Posterior vena cava (tissue), 2 donors: ENCODE results near the gene TNXB. TPM values are rescaled to one million over a fixed set of nuclear protein-coding genes. Genes with fewer than 3 reads are reported as not detected.
A peak's percentile ranks its signal among the peaks of the same experiment; 100 is the strongest.
"Not testable (repeated sequence)": the region's sequence is repeated elsewhere in the genome, so short reads cannot be mapped to it uniquely, and the experiment has no call there.

Source experiments
- DNase-seq: peaks from one replicate; pipeline ENCODE4 v3.0.0-alpha.2; 2020; ENCODE audit warnings: low spot score
- intact Hi-C, 2 donors: fragments of 100-400 bp; cut with DNase I; formaldehyde crosslinking; loops; one replicate each; pipeline versions ENCODE4 v1.14.1 to v1.14.2; 2022 to 2023
- total RNA-seq, 2 donors: library from RNA; stranded (reverse); fragmentation: NEBNext Ultra II Directional; extraction: Animal tissue kit (Norgen Biotek cat#: 25700); gene quantifications; one replicate each; pipeline ENCODE4 v1.2.1, GENCODE V29; 2021
- donor health status: DM: yes; HTN: yes; CAD: no.
- donor health status: DM: yes; HTN: yes; CAD: no.

The TNXB gene
- total RNA-seq, 2 donors from 2014 or later = 189 to 407 TPM

DNA sequence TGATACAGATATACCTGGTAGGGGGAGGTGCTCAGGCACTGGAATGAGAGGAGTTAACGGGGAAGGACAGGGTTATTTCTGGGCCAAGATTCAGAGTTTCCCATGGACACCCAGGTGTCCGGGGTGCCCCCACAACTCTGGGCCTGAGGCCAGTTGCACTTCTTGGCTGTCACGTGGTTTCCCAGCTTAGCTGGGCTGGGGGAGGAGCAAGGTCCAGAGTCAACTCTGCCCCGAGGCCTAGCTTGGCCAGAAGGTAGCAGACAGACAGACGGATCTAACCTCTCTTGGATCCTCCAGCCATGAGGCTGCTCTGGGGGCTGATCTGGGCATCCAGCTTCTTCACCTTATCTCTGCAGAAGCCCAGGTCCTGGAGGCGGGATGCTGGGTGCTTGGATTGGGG lies 94.6 kb downstream of the TNXB start, which contains the start of gene C4B:
C4B (plus strand) TSS at position 249 of the 400 bp plus-strand sequence; CDS start at position 300, 51 bp downstream.
- DNase-seq, intact Hi-C loops: not testable (repeated sequence)

DNA sequence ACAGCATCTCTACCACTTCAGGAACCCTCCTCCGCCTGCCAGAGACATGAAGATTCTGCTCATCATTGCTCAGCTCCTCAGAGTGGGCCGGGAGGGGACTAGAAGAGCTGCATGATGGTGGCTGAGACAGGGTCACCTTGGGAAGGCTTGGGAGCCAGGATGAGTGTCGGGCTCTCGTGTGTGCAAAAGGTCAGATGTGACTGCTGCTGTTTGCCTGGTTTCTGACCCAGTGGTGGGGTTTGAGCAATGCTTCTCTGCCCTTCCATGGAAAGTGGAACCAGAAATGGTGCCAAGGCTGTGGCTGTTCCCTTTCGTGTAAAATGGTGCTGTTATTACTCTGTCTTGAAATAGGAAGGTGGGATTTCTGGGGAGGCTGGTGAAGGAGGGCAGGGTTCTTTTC lies 95.4 kb downstream of the TNXB start:
- intact Hi-C loops = not testable (repeated sequence)

DNA sequence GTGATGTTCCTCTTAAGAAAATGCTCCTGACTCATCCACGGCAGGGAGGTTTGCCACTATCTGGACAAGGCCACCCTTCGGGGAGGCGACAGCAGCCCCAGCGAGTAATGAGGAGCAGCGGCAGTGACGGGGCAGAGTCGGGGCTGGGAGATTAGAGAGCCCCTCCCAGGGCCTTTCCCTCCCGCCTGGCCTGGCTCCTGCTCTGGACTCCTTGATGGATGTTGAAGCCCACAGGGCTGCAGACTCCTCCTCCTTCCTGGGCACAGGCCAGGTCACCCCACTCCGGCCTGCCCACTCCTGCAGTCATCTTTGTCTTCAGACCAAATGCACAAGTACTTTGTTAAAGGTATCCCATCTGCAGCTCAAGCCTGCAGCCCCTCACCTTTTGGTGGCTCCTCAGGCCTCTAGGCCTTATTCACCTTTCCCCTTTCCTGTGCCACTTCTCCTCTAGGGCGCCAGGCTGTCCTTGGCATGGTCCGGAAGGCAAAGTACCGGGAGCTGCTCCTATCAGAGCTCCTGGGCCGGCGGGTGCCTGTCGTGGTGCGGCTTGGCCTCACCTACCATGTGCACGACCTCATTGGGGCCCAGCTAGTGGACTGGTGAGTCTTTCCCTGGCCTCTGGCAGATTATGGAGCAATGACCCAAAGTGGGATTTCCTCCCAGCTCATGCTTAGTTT lies 96.1 kb downstream of the TNXB start:
- DNase-seq, intact Hi-C loops: not testable (repeated sequence)

More for the DNA sequence above, 95.4 kb downstream of the TNXB start:
- not testable (repeated sequence) for DNase-seq

DNA sequence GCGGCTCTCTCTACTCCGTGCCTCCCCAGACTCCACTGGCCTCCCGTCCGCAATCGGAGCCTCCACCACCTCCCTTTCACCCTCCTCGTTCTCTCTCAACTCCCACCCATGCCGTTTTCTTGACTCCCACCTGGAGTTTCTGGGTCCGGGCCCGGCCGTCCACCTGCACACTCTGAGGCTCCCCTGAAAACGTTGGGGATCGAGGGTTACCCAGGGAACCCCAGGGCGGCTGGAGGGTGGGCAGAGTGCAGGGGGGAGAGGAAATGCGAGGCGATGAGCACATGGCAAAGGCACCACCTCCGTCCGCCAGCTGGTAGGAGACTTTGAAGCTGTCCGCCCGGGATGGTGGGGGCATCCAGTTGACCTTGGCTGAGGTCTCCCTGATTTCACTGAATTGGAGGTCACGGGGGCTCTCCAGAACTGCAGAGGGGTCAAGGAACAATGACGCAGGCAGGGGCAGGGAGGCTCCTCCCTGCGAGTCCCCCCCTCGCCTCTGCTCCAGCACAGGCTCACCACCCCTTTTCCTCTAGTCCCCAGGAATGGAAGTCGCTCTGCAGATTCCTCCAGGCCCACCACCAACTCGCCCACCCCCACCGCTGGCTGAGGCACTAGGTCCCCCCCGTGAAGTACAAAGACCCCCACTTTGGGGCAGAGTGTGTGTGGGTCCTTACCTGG lies 98.1 kb downstream of the TNXB start:
- intact Hi-C loops = not testable (repeated sequence)

DNA sequence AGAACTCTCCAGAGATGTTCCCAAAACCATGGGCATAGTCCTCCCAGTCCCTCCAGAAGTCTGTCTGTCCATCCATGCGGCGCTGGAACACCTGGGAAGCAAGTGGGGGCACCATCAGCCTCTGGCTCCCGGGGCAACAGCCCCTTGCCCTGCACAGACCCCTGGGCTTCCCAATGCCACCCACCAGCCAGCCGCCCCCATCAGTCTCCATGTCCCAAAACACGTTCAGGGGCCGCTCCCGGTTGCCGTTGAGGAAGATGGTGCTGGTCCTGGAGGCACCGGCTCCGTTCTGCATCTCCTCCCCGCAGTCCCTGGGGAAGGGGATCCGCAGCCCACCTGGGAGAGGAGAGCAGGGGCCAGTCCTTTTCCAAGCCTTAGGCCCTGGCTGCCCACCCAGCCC lies 99.6 kb downstream of the TNXB start:
- intact Hi-C loops, DNase-seq: not testable (repeated sequence)

More for the DNA sequence above, 98.1 kb downstream of the TNXB start:
- DNase-seq = not testable (repeated sequence)

DNA sequence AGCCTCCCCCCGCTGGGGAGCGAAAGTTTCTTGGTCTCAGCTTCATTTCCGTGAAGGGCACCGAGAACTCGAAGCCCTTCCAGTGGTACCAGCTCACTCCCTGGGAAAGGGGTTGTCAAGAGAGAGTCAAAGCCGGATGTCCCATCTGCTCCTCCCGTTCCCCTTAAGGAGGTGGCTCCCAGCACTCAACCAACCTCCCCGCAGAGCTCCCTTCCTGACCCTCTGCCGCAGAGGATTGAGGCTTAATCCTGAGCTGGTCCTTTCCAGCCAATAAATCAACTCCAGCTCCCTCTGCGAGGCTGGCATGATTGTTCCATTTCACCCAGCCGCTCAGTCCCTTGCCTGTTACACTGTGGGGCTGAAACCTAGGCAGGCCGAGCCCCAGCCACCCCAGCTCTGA lies 100.5 kb downstream of the TNXB start:
- DNase-seq, intact Hi-C loops: not testable (repeated sequence)

DNA sequence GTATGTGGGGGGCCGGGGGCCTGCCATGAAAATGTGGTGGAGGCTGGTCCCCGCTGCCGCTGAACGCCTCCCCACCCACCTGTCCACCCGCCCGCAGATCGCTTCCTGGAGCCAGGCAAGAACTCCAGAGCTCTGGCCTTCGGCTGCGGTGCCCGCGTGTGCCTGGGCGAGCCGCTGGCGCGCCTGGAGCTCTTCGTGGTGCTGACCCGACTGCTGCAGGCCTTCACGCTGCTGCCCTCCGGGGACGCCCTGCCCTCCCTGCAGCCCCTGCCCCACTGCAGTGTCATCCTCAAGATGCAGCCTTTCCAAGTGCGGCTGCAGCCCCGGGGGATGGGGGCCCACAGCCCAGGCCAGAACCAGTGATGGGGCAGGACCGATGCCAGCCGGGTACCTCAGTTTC lies 101.1 kb downstream of the TNXB start:
- intact Hi-C loops, DNase-seq: not testable (repeated sequence)

DNA sequence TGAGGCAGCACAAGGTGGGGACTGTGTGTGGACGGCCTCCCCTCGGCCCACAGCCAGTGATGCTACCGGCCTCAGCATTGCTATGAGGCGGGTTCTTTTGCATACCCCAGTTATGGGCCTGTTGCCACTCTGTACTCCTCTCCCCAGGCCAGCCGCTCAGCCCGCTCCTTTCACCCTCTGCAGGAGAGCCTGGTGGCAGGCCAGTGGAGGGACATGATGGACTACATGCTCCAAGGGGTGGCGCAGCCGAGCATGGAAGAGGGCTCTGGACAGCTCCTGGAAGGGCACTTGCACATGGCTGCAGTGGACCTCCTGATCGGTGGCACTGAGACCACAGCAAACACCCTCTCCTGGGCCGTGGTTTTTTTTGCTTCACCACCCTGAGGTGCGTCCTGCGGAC lies 102.1 kb downstream of the TNXB start:
- DNase-seq, intact Hi-C loops: not testable (repeated sequence)

DNA sequence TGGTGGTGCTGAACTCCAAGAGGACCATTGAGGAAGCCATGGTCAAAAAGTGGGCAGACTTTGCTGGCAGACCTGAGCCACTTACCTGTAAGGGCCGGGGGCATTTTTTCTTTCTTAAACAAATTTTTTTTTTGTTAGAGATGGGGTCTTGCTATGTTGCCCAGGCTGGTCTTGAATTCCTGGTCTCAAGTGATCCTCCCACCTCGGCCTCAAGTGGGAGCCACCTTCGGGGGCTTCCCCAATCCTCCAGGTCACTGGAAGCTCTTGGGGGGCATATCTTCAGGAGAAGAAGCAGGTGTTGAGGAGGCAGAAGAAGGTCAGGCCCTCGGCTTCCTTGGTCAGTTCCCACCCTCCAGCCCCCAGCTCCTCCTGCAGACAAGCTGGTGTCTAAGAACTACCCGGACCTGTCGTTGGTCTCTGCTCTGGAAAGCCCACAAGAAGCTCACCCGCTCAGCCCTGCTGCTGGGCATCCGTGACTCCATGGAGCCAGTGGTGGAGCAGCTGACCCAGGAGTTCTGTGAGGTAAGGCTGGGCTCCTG lies 103.1 kb downstream of the TNXB start:
- intact Hi-C loops, DNase-seq: not testable (repeated sequence)

DNA sequence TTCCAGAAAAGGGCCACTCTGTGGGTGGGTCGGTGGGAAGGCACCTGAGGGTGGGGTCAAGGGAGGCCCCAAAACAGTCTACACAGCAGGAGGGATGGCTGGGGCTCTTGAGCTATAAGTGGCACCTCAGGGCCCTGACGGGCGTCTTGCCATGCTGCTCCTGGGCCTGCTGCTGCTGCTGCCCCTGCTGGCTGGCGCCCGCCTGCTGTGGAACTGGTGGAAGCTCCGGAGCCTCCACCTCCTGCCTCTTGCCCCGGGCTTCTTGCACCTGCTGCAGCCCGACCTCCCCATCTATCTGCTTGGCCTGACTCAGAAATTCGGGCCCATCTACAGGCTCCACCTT lies 103.6 kb downstream of the TNXB start:
- intact Hi-C loops, DNase-seq: not testable (repeated sequence)

DNA sequence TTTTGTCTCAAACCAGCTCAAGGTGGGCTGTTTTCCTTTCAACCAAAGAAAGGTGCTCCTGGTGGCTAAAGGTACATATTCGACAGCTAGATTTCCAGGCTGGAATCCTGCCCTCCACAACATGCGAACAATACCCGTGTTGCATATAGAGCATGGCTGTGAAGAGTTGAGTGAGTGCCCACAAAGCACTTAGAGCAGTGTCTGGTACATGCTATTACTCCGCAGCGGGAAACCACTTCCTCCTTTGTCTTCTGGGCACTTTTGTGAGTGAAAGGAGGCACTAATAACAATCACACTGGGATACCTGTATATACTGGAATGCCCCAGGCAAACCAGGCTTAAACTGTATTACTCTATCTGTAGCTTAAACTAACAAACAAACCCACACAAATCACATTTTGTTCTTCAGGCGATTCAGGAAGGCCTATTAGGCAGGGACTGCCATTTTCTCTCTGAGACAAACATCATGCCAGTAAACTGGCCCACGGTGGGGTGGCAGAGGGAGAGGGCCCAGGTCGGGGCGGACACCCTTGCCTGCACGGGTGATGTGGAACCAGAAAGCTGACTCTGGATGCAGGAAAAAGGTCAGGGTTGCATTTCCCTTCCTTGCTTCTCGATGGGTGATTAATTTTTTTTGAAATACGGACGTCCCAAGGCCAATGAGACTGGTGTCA lies 104.1 kb downstream of the TNXB start:
- intact Hi-C loops, DNase-seq: not testable (repeated sequence)

DNA sequence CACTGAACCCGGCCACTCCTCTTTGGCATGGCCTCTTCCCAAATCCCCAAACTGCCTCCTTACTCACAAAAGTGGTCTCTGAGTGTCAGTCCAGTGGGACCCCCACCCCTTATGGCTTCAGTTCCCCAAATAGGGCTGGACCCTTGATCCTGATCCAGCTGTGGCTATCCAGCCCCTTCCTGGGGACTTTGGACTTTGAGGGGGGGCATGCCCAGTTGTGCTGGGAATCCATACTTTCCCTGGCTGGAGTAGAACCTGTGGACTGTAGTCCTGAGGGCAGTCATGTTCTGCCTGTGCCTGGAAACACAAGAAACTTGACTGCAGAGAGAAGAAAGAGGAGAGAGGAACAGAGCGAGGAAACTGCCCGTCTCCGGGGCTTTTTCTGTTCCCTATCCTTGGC lies 104.7 kb downstream of the TNXB start:
- intact Hi-C loops = not testable (repeated sequence)
- peak; percentile 7 for DNase-seq

DNA sequence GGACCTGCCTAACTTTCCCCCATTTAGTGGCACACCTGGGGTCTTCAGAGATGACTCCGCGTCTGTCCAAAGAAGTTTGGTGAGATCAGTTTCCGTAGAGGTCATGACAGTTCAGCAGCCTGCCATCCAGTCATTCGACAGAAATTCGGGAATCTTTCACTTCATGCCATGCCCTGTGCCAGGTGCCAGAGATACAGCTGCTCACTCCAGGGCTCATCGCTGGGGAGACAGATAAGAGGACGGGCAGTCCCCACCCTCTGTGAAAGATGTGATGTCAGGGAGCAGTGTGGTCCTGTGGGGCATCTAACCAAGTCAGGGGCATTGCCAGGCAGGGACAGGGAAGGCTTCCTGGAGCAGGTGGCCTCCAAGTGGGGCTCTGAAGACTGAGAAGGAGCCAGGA lies 105.8 kb downstream of the TNXB start:
- intact Hi-C loops, DNase-seq: not testable (repeated sequence)

DNA sequence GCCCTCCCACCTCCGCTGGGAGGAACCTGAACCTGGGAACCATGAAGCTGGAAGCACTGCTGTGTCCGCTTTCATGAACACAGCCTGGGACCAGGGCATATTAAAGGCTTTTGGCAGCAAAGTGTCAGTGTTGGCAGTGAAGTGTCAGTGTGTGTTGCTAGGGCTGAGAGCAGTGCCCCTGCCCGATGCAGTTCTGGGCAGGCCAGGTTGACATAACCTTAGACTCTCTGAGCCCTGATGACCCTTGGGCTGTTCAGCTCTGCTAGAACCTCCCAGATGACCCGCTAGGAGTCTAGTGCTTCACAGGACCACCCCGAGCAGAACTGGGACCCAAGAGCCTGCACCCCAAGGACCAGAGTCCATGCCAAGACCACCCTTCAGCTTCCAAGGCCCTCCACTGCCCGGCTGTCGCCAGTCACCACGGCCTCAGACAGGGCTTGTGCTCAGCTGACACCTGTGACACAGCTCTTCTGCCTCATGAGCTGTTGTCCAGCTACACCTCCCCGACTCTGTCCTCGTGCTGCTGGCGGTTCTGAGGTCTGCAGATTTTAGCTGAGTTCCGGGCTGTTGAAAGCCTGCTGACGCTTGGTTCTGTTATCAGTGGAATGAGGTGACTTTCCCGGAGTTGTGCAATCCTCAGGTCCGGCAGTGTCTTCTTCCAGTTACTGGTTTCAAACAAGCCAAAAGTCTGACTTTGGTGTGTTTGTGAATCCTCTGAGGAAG lies 106.4 kb downstream of the TNXB start:
- DNase-seq, intact Hi-C loops: not testable (repeated sequence)

DNA sequence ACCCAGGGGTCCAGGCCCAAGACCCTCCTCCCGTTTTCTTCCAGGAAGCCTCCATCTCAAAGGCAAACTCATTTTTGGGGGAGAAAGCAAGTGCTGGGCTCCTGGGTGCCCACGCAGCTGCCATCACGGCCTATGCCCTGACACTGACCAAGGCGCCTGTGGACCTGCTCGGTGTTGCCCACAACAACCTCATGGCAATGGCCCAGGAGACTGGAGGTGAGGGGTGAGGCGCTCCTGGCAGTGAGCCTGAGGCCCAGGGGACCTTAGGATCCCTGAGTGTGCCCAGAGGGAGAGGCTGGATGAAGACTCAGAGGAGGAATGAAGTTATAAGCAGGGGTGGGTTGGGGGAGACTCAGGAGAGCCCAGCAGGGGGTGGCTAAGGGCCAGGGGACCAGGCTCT lies 112.8 kb downstream of the TNXB start:
- intact Hi-C loops, DNase-seq: not testable (repeated sequence)

DNA sequence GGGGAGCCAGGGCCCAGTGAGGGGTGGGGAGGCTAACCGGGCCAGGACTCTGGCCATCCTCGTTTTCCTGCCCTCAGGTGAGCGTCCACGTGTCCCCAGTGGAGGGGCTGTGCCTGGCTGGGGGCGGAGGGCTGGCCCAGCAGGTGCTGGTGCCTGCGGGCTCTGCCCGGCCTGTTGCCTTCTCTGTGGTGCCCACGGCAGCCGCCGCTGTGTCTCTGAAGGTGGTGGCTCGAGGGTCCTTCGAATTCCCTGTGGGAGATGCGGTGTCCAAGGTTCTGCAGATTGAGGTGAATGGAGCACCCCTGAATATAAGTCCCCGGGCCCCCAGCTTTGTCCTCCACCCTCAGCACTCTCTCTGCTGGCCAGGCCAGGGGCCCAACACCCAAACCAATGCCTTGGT lies 114.7 kb downstream of the TNXB start:
- DNase-seq, intact Hi-C loops: not testable (repeated sequence)
